HG03558 (cell line): ENCODE measurements around the gene CLPTM1L.
"Not testable (repeated sequence)": the region's sequence is repeated elsewhere in the genome, so short reads cannot be mapped to it uniquely, and the experiment has no call there.

Experiments used
- ATAC-seq: cut with Tn5 transposase; IDR thresholded peaks from one replicate; pipeline ENCODE4 v1.9.1; 2021; ENCODE audit warnings: moderate number of reproducible peaks; ENCODE audit not compliant: unreplicated experiment; ENCODE audit errors: extremely low read depth

The CLPTM1L gene

GRCh38 chr5:1294835-1295649, 49.9 kb downstream of the CLPTM1L start, which contains the start of gene TERT:
Gene TERT, minus strand, starts transcription at chr5:1295068. Its CDS starts 79 bp downstream, at chr5:1294989.
- no peak for ATAC-seq

GRCh38 chr5:1294206-1294834, 50.6 kb downstream of the CLPTM1L start:
- no peak for ATAC-seq

GRCh38 chr5:1293416-1294205, 51.3 kb downstream of the CLPTM1L start:
- no peak for ATAC-seq

GRCh38 chr5:1292846-1293415, 52.0 kb downstream of the CLPTM1L start:
- ATAC-seq, result no peak

GRCh38 chr5:1292139-1292538, 52.8 kb downstream of the CLPTM1L start:
- ATAC-seq, result no peak

- ATAC-seq, result no peak
Observed at GRCh38 chr5:1291611-1292080, 53.3 kb downstream of the CLPTM1L start.

GRCh38 chr5:1290956-1291355, 53.9 kb downstream of the CLPTM1L start:
- ATAC-seq, result not testable (repeated sequence)

- not testable (repeated sequence) for ATAC-seq
Observed at GRCh38 chr5:1289559-1289958, 55.3 kb downstream of the CLPTM1L start.

GRCh38 chr5:1288439-1289335, 56.2 kb downstream of the CLPTM1L start:
- no peak for ATAC-seq

GRCh38 chr5:1285883-1286291, 59.0 kb downstream of the CLPTM1L start:
- no peak for ATAC-seq

- ATAC-seq, result no peak
Observed at GRCh38 chr5:1285141-1285540, 59.8 kb downstream of the CLPTM1L start.

GRCh38 chr5:1284336-1284970, 60.4 kb downstream of the CLPTM1L start:
- ATAC-seq, result not testable (repeated sequence)

- not testable (repeated sequence) for ATAC-seq
Observed at GRCh38 chr5:1283729-1284041, 61.2 kb downstream of the CLPTM1L start.

- ATAC-seq, result not testable (repeated sequence)
Observed at GRCh38 chr5:1282993-1283728, 61.7 kb downstream of the CLPTM1L start.

GRCh38 chr5:1282131-1282992, 62.5 kb downstream of the CLPTM1L start:
- no peak for ATAC-seq

GRCh38 chr5:1281038-1281882, 63.6 kb downstream of the CLPTM1L start:
- no peak for ATAC-seq
